OCI-LY7 (cell line): ENCODE measurements around the gene CCNJ. TPM values are rescaled to one million over a fixed set of nuclear protein-coding genes. Genes with fewer than 3 reads are reported as not detected.

Source experiments
- BruUV-seq: library from RNA; stranded (reverse); fragments of 400-500 nt; replicated peaks from 2 replicates; lab custom pipeline; 2021; lab: Mats Ljungman, UMichigan
- CTCF ChIA-PET: fragments of 300-600 bp; sonication (Branson Sonifier 250); formaldehyde crosslinking; loops from one replicate; lab custom pipeline; 2022; ENCODE audit warnings: antibody characterized with exemption; ENCODE audit not compliant: unreplicated experiment; lab: Charles Lee
- POLR2A ChIA-PET: fragments of 300-600 bp; sonication (Branson Sonifier 250); formaldehyde crosslinking; loops from one replicate; lab custom pipeline; 2022; ENCODE audit warnings: antibody characterized with exemption; lab: Charles Lee
- DNase-seq: peaks from one replicate; pipeline ENCODE4 v3.0.0-alpha.2; 2015; ENCODE audit warnings: low spot score
- H2AFZ ChIP-seq: fragments of 200-600 bp; sonication (generic), shearing (Covaris generic); 2 replicates; pipeline ENCODE4 v1.6.1; 2014; ENCODE audit warnings: mild to moderate bottlenecking, antibody characterized with exemption, low read length, moderate library complexity
- H3K27ac ChIP-seq: fragments of 200-600 bp; sonication (generic); 2 replicates; pipeline ENCODE4 v1.5.1; 2014; ENCODE audit warnings: mixed run types, low read depth, mild to moderate bottlenecking, moderate library complexity, low read length, inconsistent platforms; ENCODE audit not compliant: poor library complexity, severe bottlenecking
- H3K36me3 ChIP-seq: fragments of 200-600 bp; sonication (generic); 2 replicates; pipeline ENCODE4 v1.6.1; 2014; ENCODE audit warnings: mild to moderate bottlenecking, antibody characterized with exemption, low read length, moderate library complexity, mixed read lengths; ENCODE audit not compliant: insufficient read depth
- H3K4me1 ChIP-seq: fragments of 200-600 bp; sonication (generic); 2 replicates; pipeline ENCODE4 v1.5.1; 2014; ENCODE audit warnings: mild to moderate bottlenecking, low read length; ENCODE audit not compliant: insufficient read depth, poor library complexity, severe bottlenecking
- H3K4me2 ChIP-seq: fragments of 200-600 bp; sonication (generic); 2 replicates; pipeline ENCODE4 v1.6.1; 2014; ENCODE audit warnings: mild to moderate bottlenecking, low read length
- H3K4me3 ChIP-seq: fragments of 200-600 bp; sonication (generic); 2 replicates; pipeline ENCODE4 v1.5.1; 2014; ENCODE audit warnings: mild to moderate bottlenecking, low read depth, low read length; ENCODE audit not compliant: poor library complexity, severe bottlenecking
- H3K79me2 ChIP-seq: fragments of 200-600 bp; sonication (generic); 2 replicates; pipeline ENCODE4 v1.6.1; 2016; ENCODE audit warnings: low read depth, mild to moderate bottlenecking, low read length, moderate library complexity, mixed read lengths; ENCODE audit not compliant: insufficient read depth
- H3K9me2 ChIP-seq: fragments of 200-600 bp; sonication (generic); 2 replicates; pipeline ENCODE4 v1.6.1; 2016; ENCODE audit warnings: mild to moderate bottlenecking, low read length, mixed read lengths; ENCODE audit not compliant: insufficient read depth
- H3K9me3 ChIP-seq: fragments of 200-600 bp; sonication (generic); 2 replicates; pipeline ENCODE4 v1.6.1; 2014; ENCODE audit warnings: mild to moderate bottlenecking, mixed run types, low read length, mixed read lengths
- H4K20me1 ChIP-seq: fragments of 200-600 bp; sonication (generic); 2 replicates; pipeline ENCODE4 v1.6.1; 2014; ENCODE audit warnings: mild to moderate bottlenecking, antibody characterized with exemption, low read length, moderate library complexity, mixed read lengths; ENCODE audit not compliant: insufficient read depth
- EZH2phosphoT487 ChIP-seq: fragments of 200-600 bp; sonication (generic); IDR thresholded peaks from 2 replicates; pipeline ENCODE4 v1.6.1; 2018; ENCODE audit warnings: low read depth, borderline replicate concordance, mild to moderate bottlenecking, mixed run types, antibody characterized with exemption, low read length, moderate library complexity, mixed read lengths
- intact Hi-C: fragments of 100-400 bp; cut with micrococcal nuclease; formaldehyde crosslinking; loops from one replicate; pipeline ENCODE4 v1.10.0; 2022; ENCODE audit not compliant: unreplicated experiment
- total RNA-seq, 2 experiments: library from RNA; depleted of rRNA in 1 of 2; stranded (reverse); fragments of >200 nt in 1 of 2; shearing (Covaris generic) in 1 of 2; gene quantifications; 2 replicates each; pipeline ENCODE4 v1.2.3, GENCODE V29; 2014 to 2022
- TF ChIP-seq, protein P1 (sequence below): fragments of 200-600 bp; sonication (generic); conservative IDR thresholded peaks from 2 replicates; pipeline ENCODE4 v1.5.1; 2014; ENCODE audit warnings: mild to moderate bottlenecking, antibody characterized with exemption, low read length, moderate library complexity, mixed read lengths

CCNJ gene
- total RNA-seq, 2 experiments from 2014 or later: 8.2 to 13.3 TPM

DNA sequence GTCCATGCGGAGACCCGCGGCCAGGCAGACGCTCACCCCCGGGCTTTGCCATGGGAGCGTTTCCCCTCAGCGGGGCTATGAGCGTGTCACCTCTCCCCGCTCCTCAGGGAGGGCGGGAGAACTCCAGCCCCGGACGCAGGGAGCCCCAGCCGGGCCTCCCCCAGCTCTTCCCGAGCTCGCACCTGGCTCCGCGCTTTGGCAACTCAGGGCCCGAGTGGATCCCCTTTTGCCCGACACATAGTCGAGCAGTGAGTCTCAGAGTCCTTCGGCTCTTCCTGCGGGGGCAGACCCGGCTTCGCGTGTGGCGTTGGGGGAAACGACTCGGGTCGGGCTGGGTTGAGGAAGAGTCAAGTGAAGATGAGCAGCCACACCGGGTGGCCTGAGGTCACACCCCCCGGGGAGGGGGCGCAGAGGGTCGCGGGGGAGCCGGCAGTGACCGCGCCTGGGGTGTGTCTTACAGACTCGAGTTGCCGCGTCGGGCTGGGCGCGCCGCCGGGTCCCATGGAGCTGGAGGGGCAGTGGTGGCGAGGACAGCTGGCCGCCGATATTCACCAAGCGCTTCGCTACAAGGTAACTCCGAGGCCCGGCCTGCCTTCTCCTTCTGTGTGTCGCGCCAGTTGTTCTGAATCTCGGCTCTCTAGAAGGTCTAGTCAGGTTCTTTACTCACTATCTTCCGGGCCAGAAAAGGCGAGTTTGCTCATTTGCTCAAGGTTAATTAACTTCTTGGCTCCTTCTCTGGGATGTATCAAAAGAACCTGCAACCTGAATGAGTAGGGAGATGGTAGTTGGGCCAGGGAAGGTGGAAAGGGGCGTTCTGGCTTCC, 721 bp downstream of the CCNJ start:
- H2AFZ ChIP-seq: peak overlapping the region; percentile 91
- CTCF ChIA-PET: no interaction called here
- POLR2A ChIA-PET: interaction anchor here (0.6 kb wide), 1 partner anchor 304 kb away, joined by 3 read pairs; no protein-coding TSS in a partner anchor
- BruUV-seq: no TSS peak
- peaks cover 38% of the 10 kb centered on the region; the same call in 1 of the 2 replicates for H3K79me2 ChIP-seq
- H4K20me1 ChIP-seq: no peaks in the 10 kb centered on the region; the same call in 1 of the 2 replicates
- peaks cover 30% of the 10 kb centered on the region for H3K4me1 ChIP-seq
- H3K36me3 ChIP-seq: peaks cover 29% of the 10 kb centered on the region
- peak overlapping the region; percentile 89 for H3K4me3 ChIP-seq
- TF ChIP-seq, protein P1, sequence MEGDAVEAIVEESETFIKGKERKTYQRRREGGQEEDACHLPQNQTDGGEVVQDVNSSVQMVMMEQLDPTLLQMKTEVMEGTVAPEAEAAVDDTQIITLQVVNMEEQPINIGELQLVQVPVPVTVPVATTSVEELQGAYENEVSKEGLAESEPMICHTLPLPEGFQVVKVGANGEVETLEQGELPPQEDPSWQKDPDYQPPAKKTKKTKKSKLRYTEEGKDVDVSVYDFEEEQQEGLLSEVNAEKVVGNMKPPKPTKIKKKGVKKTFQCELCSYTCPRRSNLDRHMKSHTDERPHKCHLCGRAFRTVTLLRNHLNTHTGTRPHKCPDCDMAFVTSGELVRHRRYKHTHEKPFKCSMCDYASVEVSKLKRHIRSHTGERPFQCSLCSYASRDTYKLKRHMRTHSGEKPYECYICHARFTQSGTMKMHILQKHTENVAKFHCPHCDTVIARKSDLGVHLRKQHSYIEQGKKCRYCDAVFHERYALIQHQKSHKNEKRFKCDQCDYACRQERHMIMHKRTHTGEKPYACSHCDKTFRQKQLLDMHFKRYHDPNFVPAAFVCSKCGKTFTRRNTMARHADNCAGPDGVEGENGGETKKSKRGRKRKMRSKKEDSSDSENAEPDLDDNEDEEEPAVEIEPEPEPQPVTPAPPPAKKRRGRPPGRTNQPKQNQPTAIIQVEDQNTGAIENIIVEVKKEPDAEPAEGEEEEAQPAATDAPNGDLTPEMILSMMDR: no peak
- TF ChIP-seq EZH2phosphoT487: no peak
- H3K27ac ChIP-seq: peak overlapping the region; percentile 50
- intact Hi-C loops: loop anchor here (1.0 to 5.0 kb wide), 2 partner anchors 45 to 248 kb away; no protein-coding TSS in a partner anchor
- peak; percentile 75 for DNase-seq
- no peaks in the 10 kb centered on the region for H3K9me2 ChIP-seq
- no peaks in the 10 kb centered on the region for H3K9me3 ChIP-seq
- peak overlapping the region; percentile 82 for H3K4me2 ChIP-seq

DNA sequence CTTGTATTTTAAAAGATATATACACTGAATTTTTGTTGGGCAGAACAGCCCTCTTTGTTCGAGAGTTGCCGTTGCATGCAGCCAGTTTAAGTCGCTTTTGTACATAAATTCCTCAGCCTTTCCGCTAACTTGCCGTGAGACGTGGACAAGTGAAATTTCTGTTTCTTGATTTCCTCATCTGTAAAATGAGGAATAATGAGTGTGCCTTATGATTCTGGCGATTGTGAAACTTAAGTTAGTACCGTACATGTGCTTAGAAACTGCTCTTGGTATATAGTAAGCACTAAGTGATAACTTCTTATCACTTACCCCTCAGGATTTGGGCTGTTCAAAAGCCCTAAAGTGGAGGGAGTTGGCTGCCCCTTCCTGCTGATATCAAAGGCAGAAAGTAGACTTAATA, 1.4 kb downstream of the CCNJ start:
- peaks cover 32% of the 10 kb centered on the region for H3K36me3 ChIP-seq
- H3K9me2 ChIP-seq: no peaks in the 10 kb centered on the region
- H3K4me1 ChIP-seq: peaks cover 30% of the 10 kb centered on the region
- H4K20me1 ChIP-seq: no peaks in the 10 kb centered on the region; the same call in 1 of the 2 replicates
- peak overlapping the region; percentile 82 for H3K4me2 ChIP-seq
- H3K79me2 ChIP-seq: peaks cover 44% of the 10 kb centered on the region; the same call in 1 of the 2 replicates
- H3K27ac ChIP-seq: peak overlapping the region; percentile 50
- DNase-seq: no peak
- TF ChIP-seq, protein P1: no peak
- TF ChIP-seq EZH2phosphoT487: no peak
- H3K9me3 ChIP-seq: no peaks in the 10 kb centered on the region
- BruUV-seq: TSS peak; percentile 51
- intact Hi-C loops: loop anchor here (5.0 kb wide), 1 partner anchor 248 kb away; no protein-coding TSS in a partner anchor
- POLR2A ChIA-PET: interaction anchor here (0.6 kb wide), 1 partner anchor 303 kb away, joined by 3 read pairs; no protein-coding TSS in a partner anchor
- H3K4me3 ChIP-seq: peak overlapping the region; percentile 89
- CTCF ChIA-PET: no interaction called here
- H2AFZ ChIP-seq: peak overlapping the region; percentile 91; the same call in 1 of the 2 replicates
